ENCODE data around the gene TMCC1.

TMCC1 gene

DNA sequence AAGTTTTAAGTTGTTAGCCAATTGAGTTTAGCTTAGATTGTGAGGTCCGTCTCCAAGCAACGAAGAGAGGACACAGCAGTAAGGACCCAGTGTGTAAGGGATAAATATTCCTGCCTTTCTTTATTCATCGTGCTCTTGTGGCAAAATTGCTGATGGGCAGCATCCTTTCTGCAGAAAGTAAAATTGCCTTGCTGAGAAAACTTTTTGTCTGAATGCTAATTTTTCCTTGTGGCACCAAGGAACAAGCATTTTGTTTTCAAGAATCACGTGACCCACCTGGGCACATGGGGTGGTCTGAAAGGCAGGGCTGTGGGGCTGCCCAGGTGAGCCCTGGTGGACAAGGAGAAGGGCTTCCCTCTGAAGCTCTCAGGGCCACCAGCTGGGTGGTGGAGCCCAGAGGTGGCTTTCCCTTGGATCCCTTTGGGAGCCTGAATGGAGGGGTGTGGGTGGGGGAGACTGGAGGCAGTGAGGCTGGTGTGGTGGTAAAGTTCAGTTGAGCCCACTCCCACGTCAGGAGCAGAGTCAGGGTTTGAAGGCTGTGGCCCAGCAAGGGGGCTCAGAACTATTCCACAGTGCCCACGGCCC is 24.0 kb upstream of the TMCC1 start:
- no peak for TF ChIP-seq FOXP2 (optimal IDR thresholded peaks at IDR 0.05; ENCODE audit: borderline replicate concordance, extremely low read depth, extremely low read length, insufficient read depth)
- TF ChIP-seq SIN3A (IDR thresholded peaks at IDR 0.05; ENCODE audit: borderline replicate concordance, insufficient read depth, low read length) = no peak
- TF ChIP-seq, protein P1, sequence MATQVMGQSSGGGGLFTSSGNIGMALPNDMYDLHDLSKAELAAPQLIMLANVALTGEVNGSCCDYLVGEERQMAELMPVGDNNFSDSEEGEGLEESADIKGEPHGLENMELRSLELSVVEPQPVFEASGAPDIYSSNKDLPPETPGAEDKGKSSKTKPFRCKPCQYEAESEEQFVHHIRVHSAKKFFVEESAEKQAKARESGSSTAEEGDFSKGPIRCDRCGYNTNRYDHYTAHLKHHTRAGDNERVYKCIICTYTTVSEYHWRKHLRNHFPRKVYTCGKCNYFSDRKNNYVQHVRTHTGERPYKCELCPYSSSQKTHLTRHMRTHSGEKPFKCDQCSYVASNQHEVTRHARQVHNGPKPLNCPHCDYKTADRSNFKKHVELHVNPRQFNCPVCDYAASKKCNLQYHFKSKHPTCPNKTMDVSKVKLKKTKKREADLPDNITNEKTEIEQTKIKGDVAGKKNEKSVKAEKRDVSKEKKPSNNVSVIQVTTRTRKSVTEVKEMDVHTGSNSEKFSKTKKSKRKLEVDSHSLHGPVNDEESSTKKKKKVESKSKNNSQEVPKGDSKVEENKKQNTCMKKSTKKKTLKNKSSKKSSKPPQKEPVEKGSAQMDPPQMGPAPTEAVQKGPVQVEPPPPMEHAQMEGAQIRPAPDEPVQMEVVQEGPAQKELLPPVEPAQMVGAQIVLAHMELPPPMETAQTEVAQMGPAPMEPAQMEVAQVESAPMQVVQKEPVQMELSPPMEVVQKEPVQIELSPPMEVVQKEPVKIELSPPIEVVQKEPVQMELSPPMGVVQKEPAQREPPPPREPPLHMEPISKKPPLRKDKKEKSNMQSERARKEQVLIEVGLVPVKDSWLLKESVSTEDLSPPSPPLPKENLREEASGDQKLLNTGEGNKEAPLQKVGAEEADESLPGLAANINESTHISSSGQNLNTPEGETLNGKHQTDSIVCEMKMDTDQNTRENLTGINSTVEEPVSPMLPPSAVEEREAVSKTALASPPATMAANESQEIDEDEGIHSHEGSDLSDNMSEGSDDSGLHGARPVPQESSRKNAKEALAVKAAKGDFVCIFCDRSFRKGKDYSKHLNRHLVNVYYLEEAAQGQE (IDR thresholded peaks at IDR 0.05; ENCODE audit: insufficient read depth in 1 of 2, low read depth in 2 of 2, low read length in 2 of 2) = no peak
- no peak for TF ChIP-seq TAF1 (IDR thresholded peaks at IDR 0.05; ENCODE audit: borderline replicate concordance, insufficient read depth, low read length)
- TF ChIP-seq POLR2AphosphoS5 (IDR thresholded peaks at IDR 0.05; ENCODE audit: low read depth, low read length) = no peak

DNA sequence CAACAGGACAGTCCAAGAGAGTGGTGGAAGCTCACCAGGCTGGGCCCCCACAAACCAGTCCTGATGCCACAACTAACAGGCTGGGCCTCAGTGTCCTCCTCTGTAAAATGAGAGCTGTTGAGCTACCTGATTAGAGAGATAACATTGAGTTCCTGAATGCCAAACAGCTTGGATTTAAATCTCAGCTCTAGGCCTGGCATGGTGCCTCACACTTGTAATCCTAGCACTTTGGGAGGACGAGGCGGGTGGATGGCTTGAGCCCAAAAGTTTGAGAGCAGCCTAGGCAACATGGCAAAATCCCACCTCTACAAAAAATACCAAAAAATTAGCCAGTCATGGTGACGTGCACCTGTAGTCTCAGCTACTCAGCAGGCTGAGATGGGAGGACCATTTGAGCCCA is 20.1 kb upstream of the TMCC1 start:
- TF ChIP-seq, protein P1 (IDR thresholded peaks at IDR 0.05; ENCODE audit: insufficient read depth in 1 of 2, low read depth in 2 of 2, low read length in 2 of 2) = no peak
- TF ChIP-seq SIN3A (IDR thresholded peaks at IDR 0.05; ENCODE audit: borderline replicate concordance, insufficient read depth, low read length) = no peak
- no peak for TF ChIP-seq POLR2AphosphoS5 (IDR thresholded peaks at IDR 0.05; ENCODE audit: low read depth, low read length)
- no peak for TF ChIP-seq FOXP2 (optimal IDR thresholded peaks at IDR 0.05; ENCODE audit: borderline replicate concordance, extremely low read depth, extremely low read length, insufficient read depth)
- no peak for TF ChIP-seq TAF1 (IDR thresholded peaks at IDR 0.05; ENCODE audit: borderline replicate concordance, insufficient read depth, low read length)

DNA sequence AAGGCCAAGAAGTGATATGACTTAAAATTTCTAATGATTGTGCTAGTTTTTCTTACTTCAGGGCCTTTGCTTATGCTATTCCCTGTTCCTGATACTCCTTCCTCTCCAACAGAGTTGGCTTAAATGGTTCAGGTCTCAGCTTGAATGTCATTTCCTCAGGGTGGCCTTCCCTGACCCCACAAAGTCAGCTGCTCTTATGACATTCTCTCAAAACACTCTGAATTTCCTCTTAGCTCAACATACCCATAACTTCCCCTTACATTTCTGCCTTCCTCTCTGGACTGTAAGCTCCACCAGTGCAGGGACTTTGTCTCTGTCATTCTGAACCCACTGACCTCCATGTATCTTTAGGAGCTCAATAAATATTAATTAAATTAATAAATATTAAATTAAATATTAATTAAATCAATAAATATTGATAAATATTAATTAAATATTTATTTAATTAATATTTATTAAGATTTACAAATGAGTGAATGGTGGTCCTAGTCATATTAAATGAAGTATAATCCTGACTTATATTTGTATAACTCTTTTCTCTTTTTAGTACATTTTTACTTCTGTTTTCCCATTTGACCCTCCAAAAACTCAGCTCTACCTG is 17.9 kb upstream of the TMCC1 start:
- no peak for TF ChIP-seq SIN3A (IDR thresholded peaks at IDR 0.05; ENCODE audit: borderline replicate concordance, insufficient read depth, low read length)
- TF ChIP-seq, protein P1 (IDR thresholded peaks at IDR 0.05; ENCODE audit: insufficient read depth in 1 of 2, low read depth in 2 of 2, low read length in 2 of 2) = no peak
- TF ChIP-seq FOXP2 (optimal IDR thresholded peaks at IDR 0.05; ENCODE audit: borderline replicate concordance, extremely low read depth, extremely low read length, insufficient read depth) = no peak
- TF ChIP-seq TAF1 (IDR thresholded peaks at IDR 0.05; ENCODE audit: borderline replicate concordance, insufficient read depth, low read length) = no peak
- no peak for TF ChIP-seq POLR2AphosphoS5 (IDR thresholded peaks at IDR 0.05; ENCODE audit: low read depth, low read length)

DNA sequence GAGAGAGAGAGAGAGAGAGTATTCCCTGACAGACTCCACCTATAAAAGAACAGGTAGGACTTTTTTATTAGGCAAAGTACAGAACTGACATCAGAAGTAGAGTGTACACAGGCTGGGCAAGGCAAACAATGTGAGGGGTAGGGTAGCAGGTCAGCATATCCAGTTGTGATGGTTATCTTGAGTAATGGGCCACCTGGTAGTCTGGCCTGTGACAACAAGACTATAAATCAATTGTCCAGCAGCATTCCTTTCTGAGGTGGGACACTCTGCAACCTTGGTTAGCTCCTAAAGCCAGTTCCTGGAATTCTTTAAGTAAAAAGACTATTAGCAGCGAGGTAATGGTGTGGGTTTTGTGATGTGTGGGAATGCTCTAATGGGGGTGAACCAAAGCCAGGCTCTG is 14.9 kb upstream of the TMCC1 start:
- no peak for TF ChIP-seq TAF1 (IDR thresholded peaks at IDR 0.05; ENCODE audit: borderline replicate concordance, insufficient read depth, low read length)

DNA sequence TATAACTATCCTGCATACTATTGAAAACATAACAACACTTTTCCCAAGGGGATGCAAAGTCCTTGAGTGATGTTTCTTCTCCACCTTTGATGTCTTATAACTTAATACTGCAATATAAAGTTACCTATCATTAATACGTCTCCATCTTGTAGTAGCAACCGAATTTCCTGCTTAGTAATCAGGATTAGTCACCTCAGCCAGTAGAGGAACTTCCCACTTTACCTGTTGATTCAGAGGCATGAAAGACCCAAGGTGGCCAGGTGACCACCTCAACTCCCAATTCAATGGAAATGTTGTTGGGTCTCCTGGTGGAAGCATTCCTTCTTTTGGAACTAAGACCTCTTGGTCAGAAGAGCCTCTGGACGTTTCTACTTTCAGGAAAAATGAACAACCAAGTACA is 3.5 kb upstream of the TMCC1 start:
- TF ChIP-seq TAF1 (IDR thresholded peaks at IDR 0.05; ENCODE audit: borderline replicate concordance, insufficient read depth, low read length) (no peak), POLR2AphosphoS5 (IDR thresholded peaks at IDR 0.05; ENCODE audit: low read depth, low read length) (no peak), SIN3A (IDR thresholded peaks at IDR 0.05; ENCODE audit: borderline replicate concordance, insufficient read depth, low read length) (no peak), FOXP2 (optimal IDR thresholded peaks at IDR 0.05; ENCODE audit: borderline replicate concordance, extremely low read depth, extremely low read length, insufficient read depth) (no peak)
- TF ChIP-seq, protein P1 (IDR thresholded peaks at IDR 0.05; ENCODE audit: insufficient read depth in 1 of 2, low read depth in 2 of 2, low read length in 2 of 2) = no peak
